K562 (cell line): ENCODE results near the gene IPO5.

Experiments
- BACH1 ChIP-seq: fragments of 200-800 bp; sonication (Bioruptor generic); IDR thresholded peaks from 2 replicates; pipeline ENCODE4 v1.6.1; 2016; ENCODE audit warnings: missing genetic modification characterization, missing compliant biosample characterization
- CTCF ChIP-seq, 3 experiments: IDR thresholded peaks in 2 of 3; conservative IDR thresholded peaks in 1 of 3; 2 replicates each; pipeline ENCODE4 v1.5.1; 2011 to 2012; ENCODE audit warnings: low read length in 3 of 3, mild to moderate bottlenecking in 3 of 3, control low read depth in 2 of 3, improper control_type of control experiment in 1 of 3, inconsistent platforms in 1 of 3, low read depth in 1 of 3, mixed read lengths in 1 of 3, moderate library complexity in 1 of 3; ENCODE audit not compliant: insufficient read depth in 2 of 3
- E4F1 ChIP-seq: fragments of 250-450 bp; sonication (Bioruptor Pico); IDR thresholded peaks from 2 replicates; pipeline ENCODE4 v1.5.0; 2021; ENCODE audit warnings: mild to moderate bottlenecking, borderline replicate concordance
- HCFC1 ChIP-seq: IDR thresholded peaks from 2 replicates; pipeline ENCODE4 v1.6.1; 2012; ENCODE audit warnings: low read depth, low read length, improper control_type of control experiment
- MAX ChIP-seq: sonication (generic); formaldehyde crosslinking; IDR thresholded peaks from 2 replicates; pipeline ENCODE4 v1.9.0; 2022; ENCODE audit warnings: mild to moderate bottlenecking, missing genetic modification reagents
- POLR2AphosphoS2 ChIP-seq: IDR thresholded peaks from 2 replicates; pipeline ENCODE4 v1.6.1; 2012; ENCODE audit warnings: low read length, improper control_type of control experiment
- REST ChIP-seq, 2 experiments: fragments of 450-650 bp; formaldehyde crosslinking in 1 of 2; IDR thresholded peaks; 2 replicates each; pipeline versions ENCODE4 v1.4.0 to v1.6.1; 2014 to 2020; ENCODE audit warnings: mild to moderate bottlenecking in 2 of 2, borderline replicate concordance in 1 of 2, low read depth in 1 of 2
- SMAD4 ChIP-seq: fragments of 250-450 bp; sonication (Bioruptor Pico); conservative IDR thresholded peaks from 2 replicates; pipeline ENCODE4 v1.8.0; 2021; ENCODE audit warnings: inconsistent platforms, mild to moderate bottlenecking, moderate library complexity
- ZBTB33 ChIP-seq: sonication (generic); formaldehyde crosslinking; IDR thresholded peaks from 2 replicates; pipeline ENCODE4 v1.8.1; 2023; ENCODE audit warnings: mild to moderate bottlenecking, missing genetic modification reagents
- ZNF174 ChIP-seq: fragments of 250-450 bp; sonication (Bioruptor Pico); IDR thresholded peaks from 2 replicates; pipeline ENCODE4 v1.4.0; 2020; ENCODE audit warnings: mild to moderate bottlenecking

GRCh38 chr13:97982286-97982685 is 28.8 kb downstream of the IPO5 start:
- TF ChIP-seq ZNF174 (CRISPR knock-in tag) (no peak), SMAD4 (CRISPR knock-in tag) (no peak), REST (IDR thresholded peaks at IDR 0.05; ENCODE audit: borderline replicate concordance) (no peak), REST (CRISPR knock-in tag; IDR thresholded peaks at IDR 0.05; ENCODE audit: low read depth) (no peak), MAX (CRISPR knock-in tag) (no peak), POLR2AphosphoS2 (no peak), CTCF (IDR thresholded peaks at IDR 0.05 in 2 of 3, conservative IDR thresholded peaks at IDR 0.05 in 1 of 3; ENCODE audit: insufficient read depth in 2 of 3, low read depth in 1 of 3, low read length in 3 of 3) (no peak), ZBTB33 (CRISPR knock-in tag) (no peak), BACH1 (tag) (no peak), E4F1 (CRISPR knock-in tag) (no peak), HCFC1 (no peak)
